ENCODE results near the gene TPP2. TPM values are rescaled to one million over a fixed set of nuclear protein-coding genes. Genes with fewer than 3 reads are reported as not detected.

Gene TPP2
- total RNA-seq, 1 experiment from 2014 or later = 54.4 TPM

DNA sequence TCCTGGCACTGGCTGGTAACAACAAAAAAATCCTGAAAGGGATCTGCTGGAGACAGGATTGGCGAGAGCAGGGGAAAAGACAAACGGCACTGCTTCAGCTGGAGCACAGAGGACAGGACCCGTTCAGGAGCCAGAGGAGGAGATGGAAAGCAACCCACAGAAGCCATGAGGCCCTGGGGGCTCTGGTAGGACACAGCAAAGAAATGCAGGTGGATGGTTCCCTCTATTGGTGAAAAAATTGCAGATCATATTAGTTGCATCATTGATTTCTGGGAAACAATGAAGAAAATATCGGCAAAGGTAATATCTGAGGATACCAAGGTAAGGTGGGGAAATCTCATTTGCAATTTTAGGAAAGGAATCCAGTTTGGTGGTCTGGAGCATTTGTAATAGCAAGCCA lies 25.7 kb upstream of the TPP2 start:
- no TSS peak for BruUV-seq (replicated peaks)
- no peak overlapping the region for H3K4me3 ChIP-seq (ENCODE audit: low read depth, low read length, poor library complexity, severe bottlenecking)
- no peaks in the 10 kb centered on the region for H3K9me3 ChIP-seq (ENCODE audit: low read depth, low read length, poor library complexity, severe bottlenecking)
- no peak for TF ChIP-seq EZH2 (IDR thresholded peaks at IDR 0.05; ENCODE audit: borderline replicate concordance, low read depth, low read length, poor library complexity, severe bottlenecking)
- TF ChIP-seq, protein P1, sequence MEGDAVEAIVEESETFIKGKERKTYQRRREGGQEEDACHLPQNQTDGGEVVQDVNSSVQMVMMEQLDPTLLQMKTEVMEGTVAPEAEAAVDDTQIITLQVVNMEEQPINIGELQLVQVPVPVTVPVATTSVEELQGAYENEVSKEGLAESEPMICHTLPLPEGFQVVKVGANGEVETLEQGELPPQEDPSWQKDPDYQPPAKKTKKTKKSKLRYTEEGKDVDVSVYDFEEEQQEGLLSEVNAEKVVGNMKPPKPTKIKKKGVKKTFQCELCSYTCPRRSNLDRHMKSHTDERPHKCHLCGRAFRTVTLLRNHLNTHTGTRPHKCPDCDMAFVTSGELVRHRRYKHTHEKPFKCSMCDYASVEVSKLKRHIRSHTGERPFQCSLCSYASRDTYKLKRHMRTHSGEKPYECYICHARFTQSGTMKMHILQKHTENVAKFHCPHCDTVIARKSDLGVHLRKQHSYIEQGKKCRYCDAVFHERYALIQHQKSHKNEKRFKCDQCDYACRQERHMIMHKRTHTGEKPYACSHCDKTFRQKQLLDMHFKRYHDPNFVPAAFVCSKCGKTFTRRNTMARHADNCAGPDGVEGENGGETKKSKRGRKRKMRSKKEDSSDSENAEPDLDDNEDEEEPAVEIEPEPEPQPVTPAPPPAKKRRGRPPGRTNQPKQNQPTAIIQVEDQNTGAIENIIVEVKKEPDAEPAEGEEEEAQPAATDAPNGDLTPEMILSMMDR (conservative IDR thresholded peaks at IDR 0.05; ENCODE audit: low read depth, low read length) = peak; percentile 31
- no peaks in the 10 kb centered on the region for H3K27me3 ChIP-seq (replicated peaks; ENCODE audit: insufficient read depth, low read depth, low read length, poor library complexity)
- no peak overlapping the region for H3K27ac ChIP-seq (ENCODE audit: low read depth, low read length, poor library complexity, severe bottlenecking)
- ChIA-PET CTCF (interaction anchor here (0.6 kb wide), 1 partner anchor 432 kb away, joined by 8 read pairs; no protein-coding TSS in a partner anchor), POLR2A (ENCODE audit: low non-redundant PET) (no interaction called here)
- intact Hi-C loops (cut with micrococcal nuclease; ENCODE audit: unreplicated experiment) = no loop called here
- H3K36me3 ChIP-seq (ENCODE audit: insufficient read depth, low read length, poor library complexity, severe bottlenecking) = no peaks in the 10 kb centered on the region
- peak; percentile 35 for DNase-seq (ENCODE audit: low spot score)
- H3K4me1 ChIP-seq (ENCODE audit: insufficient read depth, low read length, poor library complexity, severe bottlenecking) = no peaks in the 10 kb centered on the region

DNA sequence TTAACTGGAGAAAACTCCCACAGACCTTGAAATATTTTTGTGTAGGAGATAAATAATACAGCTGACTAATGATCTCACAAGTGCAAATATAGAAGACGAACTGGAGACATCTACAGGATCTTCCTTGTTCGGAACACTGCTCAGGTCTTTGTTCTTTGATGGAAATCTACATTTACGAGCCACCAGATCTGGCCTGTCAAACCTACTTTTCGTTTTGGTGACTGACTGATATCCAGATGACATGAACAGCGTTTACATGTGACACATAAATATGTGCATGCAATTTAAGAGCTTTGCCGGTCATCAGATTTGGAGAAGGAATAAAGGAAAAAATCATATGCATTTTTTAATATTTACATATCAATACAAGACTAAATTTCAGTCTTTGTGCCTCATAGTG lies 24.5 kb upstream of the TPP2 start:
- Histone ChIP-seq H3K36me3 (ENCODE audit: insufficient read depth, low read length, poor library complexity, severe bottlenecking) (no peaks in the 10 kb centered on the region), H3K9me3 (ENCODE audit: low read depth, low read length, poor library complexity, severe bottlenecking) (no peaks in the 10 kb centered on the region), H3K4me1 (ENCODE audit: insufficient read depth, low read length, poor library complexity, severe bottlenecking) (no peaks in the 10 kb centered on the region), H3K4me3 (ENCODE audit: low read depth, low read length, poor library complexity, severe bottlenecking) (no peak overlapping the region), H3K27ac (ENCODE audit: low read depth, low read length, poor library complexity, severe bottlenecking) (no peak overlapping the region), H3K27me3 (replicated peaks; ENCODE audit: insufficient read depth, low read depth, low read length, poor library complexity) (no peaks in the 10 kb centered on the region)
- intact Hi-C loops (cut with micrococcal nuclease; ENCODE audit: unreplicated experiment) = no loop called here
- BruUV-seq (replicated peaks) = no TSS peak
- no peak for DNase-seq (ENCODE audit: low spot score)
- POLR2A ChIA-PET (ENCODE audit: low non-redundant PET) = no interaction called here
- CTCF ChIA-PET = no interaction called here
- TF ChIP-seq EZH2 (IDR thresholded peaks at IDR 0.05; ENCODE audit: borderline replicate concordance, low read depth, low read length, poor library complexity, severe bottlenecking) = no peak
- TF ChIP-seq, protein P1 (conservative IDR thresholded peaks at IDR 0.05; ENCODE audit: low read depth, low read length) = no peak

GRCh38 chr13:102580552-102581169 lies 16.1 kb upstream of the TPP2 start:
- no TSS peak for BruUV-seq (replicated peaks)
- no peak overlapping the region for H3K27ac ChIP-seq (ENCODE audit: low read depth, low read length, poor library complexity, severe bottlenecking)
- H3K36me3 ChIP-seq (ENCODE audit: insufficient read depth, low read length, poor library complexity, severe bottlenecking) = no peaks in the 10 kb centered on the region
- POLR2A ChIA-PET (ENCODE audit: low non-redundant PET) = no interaction called here
- DNase-seq (ENCODE audit: low spot score) = peak; percentile 69
- no peaks in the 10 kb centered on the region for H3K9me3 ChIP-seq (ENCODE audit: low read depth, low read length, poor library complexity, severe bottlenecking)
- no peak overlapping the region for H3K4me3 ChIP-seq (ENCODE audit: low read depth, low read length, poor library complexity, severe bottlenecking)
- no peaks in the 10 kb centered on the region for H3K27me3 ChIP-seq (replicated peaks; ENCODE audit: insufficient read depth, low read depth, low read length, poor library complexity)
- no peak for TF ChIP-seq EZH2 (IDR thresholded peaks at IDR 0.05; ENCODE audit: borderline replicate concordance, low read depth, low read length, poor library complexity, severe bottlenecking)
- TF ChIP-seq, protein P1 (conservative IDR thresholded peaks at IDR 0.05; ENCODE audit: low read depth, low read length) = peak; percentile 79
- no peaks in the 10 kb centered on the region for H3K4me1 ChIP-seq (ENCODE audit: insufficient read depth, low read length, poor library complexity, severe bottlenecking)
- intact Hi-C loops (cut with micrococcal nuclease; ENCODE audit: unreplicated experiment) = loop anchor here (1.0 to 5.0 kb wide), 2 partner anchors 147 to 268 kb away; no protein-coding TSS in a partner anchor
- CTCF ChIA-PET = no interaction called here

Measured in A673 (cell line).